ENCODE results near the gene NCKAP5.

Gene NCKAP5

GRCh38 chr2:133362061-133362476 is 206.2 kb downstream of the NCKAP5 start:
- H3K4me3 ChIP-seq (ENCODE audit: low read depth, low read length, poor library complexity, severe bottlenecking): no peak overlapping the region
- H4K20me1 ChIP-seq (ENCODE audit: insufficient read depth, low read length): no peaks in the 10 kb centered on the region
- no peaks in the 10 kb centered on the region for H3K9me3 ChIP-seq (ENCODE audit: low read length)
- no peaks in the 10 kb centered on the region for H3K79me2 ChIP-seq (ENCODE audit: insufficient read depth, low read length)
- no peaks in the 10 kb centered on the region for H3F3A ChIP-seq (ENCODE audit: insufficient read depth, low read length)
- no peak overlapping the region for H3K9ac ChIP-seq (ENCODE audit: low read length)
- H3K27ac ChIP-seq (ENCODE audit: low read depth, low read length, poor library complexity, severe bottlenecking): no peak overlapping the region
- TF ChIP-seq CTCF (IDR thresholded peaks at IDR 0.05; ENCODE audit: low read length) (no peak), EZH2 (IDR thresholded peaks at IDR 0.05; ENCODE audit: borderline replicate concordance, low read length) (no peak)
- H3K27me3 ChIP-seq (ENCODE audit: insufficient read depth, low read length): no peaks in the 10 kb centered on the region
- no peak overlapping the region for H3K4me2 ChIP-seq (ENCODE audit: low read length)
- no peaks in the 10 kb centered on the region for H3K36me3 ChIP-seq (ENCODE audit: insufficient read depth, low read length)
- no peaks in the 10 kb centered on the region for H3K9me2 ChIP-seq (ENCODE audit: low read depth, low read length)
- H2AFZ ChIP-seq (ENCODE audit: low read length): no peak overlapping the region
- H3K4me1 ChIP-seq (ENCODE audit: insufficient read depth, low read length, severe bottlenecking): no peaks in the 10 kb centered on the region

GRCh38 chr2:133360882-133361281 is 207.4 kb downstream of the NCKAP5 start:
- H4K20me1 ChIP-seq (ENCODE audit: insufficient read depth, low read length): no peaks in the 10 kb centered on the region
- H3K9ac ChIP-seq (ENCODE audit: low read length): no peak overlapping the region
- no peaks in the 10 kb centered on the region for H3F3A ChIP-seq (ENCODE audit: insufficient read depth, low read length)
- H3K9me2 ChIP-seq (ENCODE audit: low read depth, low read length): no peaks in the 10 kb centered on the region
- no peaks in the 10 kb centered on the region for H3K9me3 ChIP-seq (ENCODE audit: low read length)
- no peak overlapping the region for H3K4me2 ChIP-seq (ENCODE audit: low read length)
- TF ChIP-seq CTCF (IDR thresholded peaks at IDR 0.05; ENCODE audit: low read length) (no peak), EZH2 (IDR thresholded peaks at IDR 0.05; ENCODE audit: borderline replicate concordance, low read length) (no peak)
- no peak overlapping the region for H2AFZ ChIP-seq (ENCODE audit: low read length)
- no peaks in the 10 kb centered on the region for H3K27me3 ChIP-seq (ENCODE audit: insufficient read depth, low read length)
- H3K79me2 ChIP-seq (ENCODE audit: insufficient read depth, low read length): no peaks in the 10 kb centered on the region
- H3K4me3 ChIP-seq (ENCODE audit: low read depth, low read length, poor library complexity, severe bottlenecking): no peak overlapping the region
- no peaks in the 10 kb centered on the region for H3K36me3 ChIP-seq (ENCODE audit: insufficient read depth, low read length)
- H3K4me1 ChIP-seq (ENCODE audit: insufficient read depth, low read length, severe bottlenecking): no peaks in the 10 kb centered on the region
- no peak overlapping the region for H3K27ac ChIP-seq (ENCODE audit: low read depth, low read length, poor library complexity, severe bottlenecking)

- Histone ChIP-seq H3K79me2 (ENCODE audit: insufficient read depth, low read length) (no peaks in the 10 kb centered on the region), H4K20me1 (ENCODE audit: insufficient read depth, low read length) (no peaks in the 10 kb centered on the region), H3K27ac (ENCODE audit: low read depth, low read length, poor library complexity, severe bottlenecking) (no peak overlapping the region), H3K4me3 (ENCODE audit: low read depth, low read length, poor library complexity, severe bottlenecking) (no peak overlapping the region), H2AFZ (ENCODE audit: low read length) (no peak overlapping the region), H3K4me1 (ENCODE audit: insufficient read depth, low read length, severe bottlenecking) (no peaks in the 10 kb centered on the region), H3K27me3 (ENCODE audit: insufficient read depth, low read length) (no peaks in the 10 kb centered on the region), H3K36me3 (ENCODE audit: insufficient read depth, low read length) (no peaks in the 10 kb centered on the region), H3K9me2 (ENCODE audit: low read depth, low read length) (no peaks in the 10 kb centered on the region), H3K9me3 (ENCODE audit: low read length) (no peaks in the 10 kb centered on the region), H3F3A (ENCODE audit: insufficient read depth, low read length) (no peaks in the 10 kb centered on the region), H3K4me2 (ENCODE audit: low read length) (no peak overlapping the region), H3K9ac (ENCODE audit: low read length) (no peak overlapping the region)
- TF ChIP-seq CTCF (IDR thresholded peaks at IDR 0.05; ENCODE audit: low read length): no peak
- no peak for TF ChIP-seq EZH2 (IDR thresholded peaks at IDR 0.05; ENCODE audit: borderline replicate concordance, low read length)
Observed at GRCh38 chr2:133360190-133360589, 208.1 kb downstream of the NCKAP5 start.
